ENCODE data around the gene PTPN11.

DNA sequence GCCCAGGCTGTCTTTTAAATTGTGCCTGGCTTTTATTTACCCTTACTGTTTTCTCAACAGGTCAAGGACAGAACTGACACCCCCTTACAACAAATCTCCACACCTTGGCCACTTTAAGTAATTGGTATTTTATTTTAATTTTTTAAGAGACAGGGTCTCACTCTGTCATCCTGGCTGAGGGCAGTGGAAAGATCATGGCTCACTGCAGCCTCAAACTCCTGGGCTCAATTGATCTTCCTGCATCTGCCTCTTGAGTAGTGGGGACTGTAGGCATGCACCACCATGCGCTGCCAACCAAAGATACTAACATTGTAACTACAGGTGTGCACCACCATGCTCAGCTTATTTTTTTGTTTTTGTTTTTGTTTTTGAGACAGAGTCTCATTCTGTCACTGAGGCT is 109.8 kb downstream of the PTPN11 start:
- TF ChIP-seq, protein P1, sequence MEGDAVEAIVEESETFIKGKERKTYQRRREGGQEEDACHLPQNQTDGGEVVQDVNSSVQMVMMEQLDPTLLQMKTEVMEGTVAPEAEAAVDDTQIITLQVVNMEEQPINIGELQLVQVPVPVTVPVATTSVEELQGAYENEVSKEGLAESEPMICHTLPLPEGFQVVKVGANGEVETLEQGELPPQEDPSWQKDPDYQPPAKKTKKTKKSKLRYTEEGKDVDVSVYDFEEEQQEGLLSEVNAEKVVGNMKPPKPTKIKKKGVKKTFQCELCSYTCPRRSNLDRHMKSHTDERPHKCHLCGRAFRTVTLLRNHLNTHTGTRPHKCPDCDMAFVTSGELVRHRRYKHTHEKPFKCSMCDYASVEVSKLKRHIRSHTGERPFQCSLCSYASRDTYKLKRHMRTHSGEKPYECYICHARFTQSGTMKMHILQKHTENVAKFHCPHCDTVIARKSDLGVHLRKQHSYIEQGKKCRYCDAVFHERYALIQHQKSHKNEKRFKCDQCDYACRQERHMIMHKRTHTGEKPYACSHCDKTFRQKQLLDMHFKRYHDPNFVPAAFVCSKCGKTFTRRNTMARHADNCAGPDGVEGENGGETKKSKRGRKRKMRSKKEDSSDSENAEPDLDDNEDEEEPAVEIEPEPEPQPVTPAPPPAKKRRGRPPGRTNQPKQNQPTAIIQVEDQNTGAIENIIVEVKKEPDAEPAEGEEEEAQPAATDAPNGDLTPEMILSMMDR (conservative IDR thresholded peaks at IDR 0.05 in 1 of 2, IDR thresholded peaks at IDR 0.05 in 1 of 2; ENCODE audit: low read depth in 1 of 2, low read length in 2 of 2): no peak
- no peak for TF ChIP-seq EZH2 (IDR thresholded peaks at IDR 0.05; ENCODE audit: low read length, missing control alignments)

Measured in fibroblast of lung (primary cell).